ENCODE measurements around the gene OR1F1. TPM values are rescaled to one million over a fixed set of nuclear protein-coding genes. Genes with fewer than 3 reads are reported as not detected.

Gene OR1F1
- total and polyA plus RNA-seq, 9 of the 15 experiments (the other 6 are each of a cell fraction or from before 2014, with no cell fraction given) = 0.15 to 0.61 (median 0.35) TPM; not detected in 3

GRCh38 chr16:3158510-3159314 is 29.3 kb upstream of the OR1F1 start (continued):
- TF ChIP-seq ZFP91 (CRISPR knock-in tag; IDR thresholded peaks at IDR 0.05) (peak; percentile 41; the same call in 1 of the 2 replicates), ZBTB12 (CRISPR knock-in tag; IDR thresholded peaks at IDR 0.05) (no peak), ZNF589 (CRISPR knock-in tag; IDR thresholded peaks at IDR 0.05; ENCODE audit: low read depth) (no peak), L3MBTL2 (IDR thresholded peaks at IDR 0.05) (peak; percentile 64), FOXP1 (CRISPR knock-in tag; IDR thresholded peaks at IDR 0.05) (no peak), ELK1 (CRISPR knock-in tag; IDR thresholded peaks at IDR 0.05) (no peak), TAF1 (IDR thresholded peaks at IDR 0.05; ENCODE audit: control insufficient read depth, extremely low read depth, insufficient read depth, low read length, severe bottlenecking) (peak; percentile 49), NONO (IDR thresholded peaks at IDR 0.05; ENCODE audit: low read depth in 2 of 2, low read length in 1 of 2) (peak in 1 of 2 experiments; percentile 38; a peak in 1 of 4 replicates), NR2F6 (CRISPR knock-in tag; IDR thresholded peaks at IDR 0.05) (no peak), NFYB (IDR thresholded peaks at IDR 0.05; ENCODE audit: extremely low read depth, insufficient read length) (no peak), BRD4 (IDR thresholded peaks at IDR 0.05) (no peak), RBM39 (optimal IDR thresholded peaks at IDR 0.05; ENCODE audit: low read depth, low read length) (no peak), ZNF655 (CRISPR knock-in tag; IDR thresholded peaks at IDR 0.05) (no peak), MXI1 (IDR thresholded peaks at IDR 0.05; ENCODE audit: low read depth, low read length) (0 out of 2 replicates have a peak, but pooled peaks have one; percentile 42), FOXA3 (CRISPR knock-in tag; conservative IDR thresholded peaks at IDR 0.05 in 1 of 2, IDR thresholded peaks at IDR 0.05 in 1 of 2) (no peak), KDM1A (IDR thresholded peaks at IDR 0.05) (no peak), BMI1 (IDR thresholded peaks at IDR 0.05; ENCODE audit: low read length) (no peak), ZNF121 (CRISPR knock-in tag; conservative IDR thresholded peaks at IDR 0.05) (no peak), RNF2 (IDR thresholded peaks at IDR 0.05) (peak; percentile 39; the same call in 1 of the 2 replicates), ZNF174 (CRISPR knock-in tag; IDR thresholded peaks at IDR 0.05) (no peak)
- TF ChIP-seq, protein P1, sequence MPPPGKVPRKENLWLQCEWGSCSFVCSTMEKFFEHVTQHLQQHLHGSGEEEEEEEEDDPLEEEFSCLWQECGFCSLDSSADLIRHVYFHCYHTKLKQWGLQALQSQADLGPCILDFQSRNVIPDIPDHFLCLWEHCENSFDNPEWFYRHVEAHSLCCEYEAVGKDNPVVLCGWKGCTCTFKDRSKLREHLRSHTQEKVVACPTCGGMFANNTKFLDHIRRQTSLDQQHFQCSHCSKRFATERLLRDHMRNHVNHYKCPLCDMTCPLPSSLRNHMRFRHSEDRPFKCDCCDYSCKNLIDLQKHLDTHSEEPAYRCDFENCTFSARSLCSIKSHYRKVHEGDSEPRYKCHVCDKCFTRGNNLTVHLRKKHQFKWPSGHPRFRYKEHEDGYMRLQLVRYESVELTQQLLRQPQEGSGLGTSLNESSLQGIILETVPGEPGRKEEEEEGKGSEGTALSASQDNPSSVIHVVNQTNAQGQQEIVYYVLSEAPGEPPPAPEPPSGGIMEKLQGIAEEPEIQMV (tag; conservative IDR thresholded peaks at IDR 0.05; ENCODE audit: low read depth) = no peak
